ENCODE data around the gene ABHD5.

Gene ABHD5

DNA sequence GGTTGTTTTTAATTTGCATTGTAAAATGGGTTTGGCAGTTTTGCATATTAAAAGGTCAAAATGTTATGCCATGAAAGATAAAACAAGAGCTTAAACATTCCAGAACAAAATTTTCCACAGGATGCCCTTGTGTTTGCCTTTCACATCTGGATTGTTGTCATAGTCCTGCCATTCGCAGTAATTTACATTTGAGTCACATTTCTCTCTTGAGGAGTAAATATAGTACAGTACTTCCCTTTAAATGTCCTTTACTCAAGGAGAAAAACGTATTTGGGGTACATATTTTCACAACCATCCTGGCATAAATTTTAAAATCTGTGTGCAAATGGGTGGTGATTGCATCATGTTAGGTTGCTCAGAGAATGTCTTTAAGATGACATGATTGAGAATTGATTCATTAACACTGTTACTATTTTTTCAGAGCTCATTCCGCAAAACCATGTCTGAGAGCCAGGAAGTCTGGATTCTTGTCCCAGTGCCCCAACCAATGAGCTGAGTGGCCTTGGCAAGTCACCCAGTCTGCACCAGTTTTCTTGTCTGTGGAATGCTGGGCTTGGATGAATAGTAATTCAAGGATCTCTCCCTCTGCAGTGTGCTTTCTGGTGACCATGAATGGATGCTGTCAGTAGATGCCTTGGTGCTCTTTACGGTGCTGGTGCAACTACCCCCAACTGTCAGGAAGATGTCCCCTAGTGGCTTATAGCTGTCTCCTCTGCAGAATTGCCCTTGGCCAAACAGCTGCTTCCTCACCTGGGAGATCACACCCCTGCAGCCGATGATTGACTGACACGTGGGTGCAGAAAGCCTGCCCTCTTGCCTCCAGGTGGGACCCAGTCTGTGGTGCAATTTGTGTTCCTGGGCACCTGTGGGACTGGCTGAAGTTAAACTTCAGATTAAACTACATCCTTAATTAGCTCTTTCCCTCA lies 43.0 kb downstream of the ABHD5 start:
- Histone ChIP-seq H3K79me2 (ENCODE audit: low read length) (no peaks in the 10 kb centered on the region), H2AFZ (ENCODE audit: low read length) (no peak overlapping the region), H3K4me3 (ENCODE audit: low read length) (no peak overlapping the region), H3K9me3 (replicated peaks; ENCODE audit: insufficient read depth, low read length) (no peaks in the 10 kb centered on the region), H3K4me2 (ENCODE audit: low read depth, low read length) (no peak overlapping the region), H3K36me3 (replicated peaks; ENCODE audit: insufficient read depth, low read length) (no peaks in the 10 kb centered on the region), H4K20me1 (ENCODE audit: insufficient read depth, low read length) (no peaks in the 10 kb centered on the region), H3F3A (ENCODE audit: insufficient read depth, low read length) (no peaks in the 10 kb centered on the region), H3K27ac (ENCODE audit: low read length) (no peak overlapping the region), H3K4me1 (ENCODE audit: low read length) (no peaks in the 10 kb centered on the region), H3K27me3 (replicated peaks; ENCODE audit: insufficient read depth, low read length) (no peaks in the 10 kb centered on the region), H3K9me2 (replicated peaks; ENCODE audit: insufficient read depth, low read length) (no peaks in the 10 kb centered on the region), H3K9ac (ENCODE audit: low read length) (no peak overlapping the region)
- DNase-seq, result no peak
- TF ChIP-seq EZH2phosphoT487 (IDR thresholded peaks at IDR 0.05; ENCODE audit: low read length), result no peak
- TF ChIP-seq, protein P1, sequence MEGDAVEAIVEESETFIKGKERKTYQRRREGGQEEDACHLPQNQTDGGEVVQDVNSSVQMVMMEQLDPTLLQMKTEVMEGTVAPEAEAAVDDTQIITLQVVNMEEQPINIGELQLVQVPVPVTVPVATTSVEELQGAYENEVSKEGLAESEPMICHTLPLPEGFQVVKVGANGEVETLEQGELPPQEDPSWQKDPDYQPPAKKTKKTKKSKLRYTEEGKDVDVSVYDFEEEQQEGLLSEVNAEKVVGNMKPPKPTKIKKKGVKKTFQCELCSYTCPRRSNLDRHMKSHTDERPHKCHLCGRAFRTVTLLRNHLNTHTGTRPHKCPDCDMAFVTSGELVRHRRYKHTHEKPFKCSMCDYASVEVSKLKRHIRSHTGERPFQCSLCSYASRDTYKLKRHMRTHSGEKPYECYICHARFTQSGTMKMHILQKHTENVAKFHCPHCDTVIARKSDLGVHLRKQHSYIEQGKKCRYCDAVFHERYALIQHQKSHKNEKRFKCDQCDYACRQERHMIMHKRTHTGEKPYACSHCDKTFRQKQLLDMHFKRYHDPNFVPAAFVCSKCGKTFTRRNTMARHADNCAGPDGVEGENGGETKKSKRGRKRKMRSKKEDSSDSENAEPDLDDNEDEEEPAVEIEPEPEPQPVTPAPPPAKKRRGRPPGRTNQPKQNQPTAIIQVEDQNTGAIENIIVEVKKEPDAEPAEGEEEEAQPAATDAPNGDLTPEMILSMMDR (IDR thresholded peaks at IDR 0.05; ENCODE audit: low read length), result no peak
- TF ChIP-seq EZH2 (optimal IDR thresholded peaks at IDR 0.05; ENCODE audit: low read depth, low read length), result no peak

DNA sequence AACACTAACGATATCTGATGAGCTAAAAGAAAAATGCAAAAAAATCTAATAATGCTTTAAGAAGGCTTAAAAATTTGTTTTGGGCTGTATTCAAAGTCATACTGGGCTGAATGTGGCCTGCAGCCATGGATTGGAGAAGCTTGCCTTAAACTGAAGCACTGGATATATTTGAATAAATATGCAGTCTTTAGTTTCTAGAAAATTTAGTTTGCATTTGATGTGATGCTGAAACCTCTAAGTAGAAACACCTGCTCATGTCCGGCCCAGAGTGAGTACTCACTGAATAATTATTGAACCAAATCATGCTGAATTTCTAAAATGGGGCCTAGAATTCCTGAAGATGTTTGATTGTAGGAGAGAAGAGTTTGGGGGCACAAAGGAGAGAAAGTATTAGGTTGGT lies 43.9 kb downstream of the ABHD5 start:
- H2AFZ ChIP-seq (ENCODE audit: low read length), result no peak overlapping the region
- H4K20me1 ChIP-seq (ENCODE audit: insufficient read depth, low read length), result no peaks in the 10 kb centered on the region
- no peaks in the 10 kb centered on the region for H3K9me2 ChIP-seq (replicated peaks; ENCODE audit: insufficient read depth, low read length)
- H3K4me2 ChIP-seq (ENCODE audit: low read depth, low read length), result no peak overlapping the region
- H3K36me3 ChIP-seq (replicated peaks; ENCODE audit: insufficient read depth, low read length), result no peaks in the 10 kb centered on the region
- no peaks in the 10 kb centered on the region for H3K79me2 ChIP-seq (ENCODE audit: low read length)
- H3K4me1 ChIP-seq (ENCODE audit: low read length), result no peaks in the 10 kb centered on the region
- H3K9ac ChIP-seq (ENCODE audit: low read length), result no peak overlapping the region
- TF ChIP-seq EZH2 (optimal IDR thresholded peaks at IDR 0.05; ENCODE audit: low read depth, low read length) (no peak), EZH2phosphoT487 (IDR thresholded peaks at IDR 0.05; ENCODE audit: low read length) (no peak)
- TF ChIP-seq, protein P1 (IDR thresholded peaks at IDR 0.05; ENCODE audit: low read length), result no peak
- H3K9me3 ChIP-seq (replicated peaks; ENCODE audit: insufficient read depth, low read length), result no peaks in the 10 kb centered on the region
- no peak overlapping the region for H3K4me3 ChIP-seq (ENCODE audit: low read length)
- no peak overlapping the region for H3K27ac ChIP-seq (ENCODE audit: low read length)
- DNase-seq, result no peak
- no peaks in the 10 kb centered on the region for H3K27me3 ChIP-seq (replicated peaks; ENCODE audit: insufficient read depth, low read length)
- H3F3A ChIP-seq (ENCODE audit: insufficient read depth, low read length), result no peaks in the 10 kb centered on the region

DNA sequence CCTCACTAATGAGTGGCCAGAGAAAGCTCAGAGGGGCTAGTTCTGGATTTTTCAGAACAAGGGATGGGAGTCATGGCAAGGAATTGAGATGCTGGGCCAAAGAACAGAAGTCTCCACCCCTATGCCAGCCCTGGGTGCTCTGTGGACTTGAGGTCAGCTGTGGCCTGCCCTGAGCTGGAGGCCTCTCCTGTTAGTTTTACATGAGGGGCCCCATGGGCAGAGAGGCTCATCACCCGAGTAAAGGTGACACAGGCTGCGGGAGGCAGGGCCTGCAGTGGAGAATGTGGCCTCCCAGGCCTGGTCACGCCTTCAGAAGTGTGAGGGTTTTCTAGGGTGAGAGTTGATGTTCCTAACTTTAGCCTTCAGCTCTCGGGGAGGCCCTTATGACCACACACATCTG lies 44.9 kb downstream of the ABHD5 start:
- Histone ChIP-seq H2AFZ (ENCODE audit: low read length) (no peak overlapping the region), H3K9ac (ENCODE audit: low read length) (no peak overlapping the region), H3K79me2 (ENCODE audit: low read length) (no peaks in the 10 kb centered on the region), H3F3A (ENCODE audit: insufficient read depth, low read length) (no peaks in the 10 kb centered on the region), H3K4me2 (ENCODE audit: low read depth, low read length) (no peak overlapping the region), H3K4me3 (ENCODE audit: low read length) (no peak overlapping the region), H3K27ac (ENCODE audit: low read length) (no peak overlapping the region), H3K36me3 (replicated peaks; ENCODE audit: insufficient read depth, low read length) (no peaks in the 10 kb centered on the region), H3K27me3 (replicated peaks; ENCODE audit: insufficient read depth, low read length) (no peaks in the 10 kb centered on the region), H3K9me3 (replicated peaks; ENCODE audit: insufficient read depth, low read length) (no peaks in the 10 kb centered on the region), H3K4me1 (ENCODE audit: low read length) (no peaks in the 10 kb centered on the region), H3K9me2 (replicated peaks; ENCODE audit: insufficient read depth, low read length) (no peaks in the 10 kb centered on the region), H4K20me1 (ENCODE audit: insufficient read depth, low read length) (no peaks in the 10 kb centered on the region)
- TF ChIP-seq EZH2phosphoT487 (IDR thresholded peaks at IDR 0.05; ENCODE audit: low read length) (no peak), EZH2 (optimal IDR thresholded peaks at IDR 0.05; ENCODE audit: low read depth, low read length) (no peak)
- TF ChIP-seq, protein P1 (IDR thresholded peaks at IDR 0.05; ENCODE audit: low read length), result no peak
- DNase-seq, result no peak

Measured in MM.1S (cell line).